ENCODE data around the gene DMD. TPM values are rescaled to one million over a fixed set of nuclear protein-coding genes. Genes with fewer than 3 reads are reported as not detected.

Gene DMD
- total and polyA plus RNA-seq, 2 donors (not counting 1 experiment from before 2014, with no cell fraction given), result 5.1 to 7.2 TPM

- Histone ChIP-seq H4K20me1 (ENCODE audit: control insufficient read depth, extremely low read depth, insufficient read depth, low read length) (no peaks in the 10 kb centered on the region), H3K36me3 (ENCODE audit: control insufficient read depth, insufficient read depth, low read length) (no peaks in the 10 kb centered on the region), H3K9me3 (ENCODE audit: control insufficient read depth, insufficient read depth, low read depth, low read length) (no peaks in the 10 kb centered on the region), H3K9ac (ENCODE audit: insufficient read depth, low read length) (no peak overlapping the region), H3K27me3 (ENCODE audit: control insufficient read depth, insufficient read depth, low read length) (no peaks in the 10 kb centered on the region), H3K4me2 (ENCODE audit: extremely low read depth, insufficient read depth, low read length) (no peak overlapping the region), H3K27ac (ENCODE audit: insufficient read depth, low read length) (no peak overlapping the region), H3K4me3 (replicated peaks in 1 of 4; ENCODE audit: control extremely low read depth in 1 of 4, insufficient read depth in 1 of 4, low read depth in 3 of 4, low read length in 4 of 4) (no peak overlapping the region), H3K4me1 (ENCODE audit: control insufficient read depth, extremely low read depth, insufficient read depth, low read length) (no peaks in the 10 kb centered on the region), H2AFZ (ENCODE audit: low read length) (no peak overlapping the region), H3K79me2 (ENCODE audit: control insufficient read depth, insufficient read depth, low read length) (no peaks in the 10 kb centered on the region)
- no peak for DNase-seq (ENCODE audit: low read depth in 2 of 2)
- TF ChIP-seq, protein P1, sequence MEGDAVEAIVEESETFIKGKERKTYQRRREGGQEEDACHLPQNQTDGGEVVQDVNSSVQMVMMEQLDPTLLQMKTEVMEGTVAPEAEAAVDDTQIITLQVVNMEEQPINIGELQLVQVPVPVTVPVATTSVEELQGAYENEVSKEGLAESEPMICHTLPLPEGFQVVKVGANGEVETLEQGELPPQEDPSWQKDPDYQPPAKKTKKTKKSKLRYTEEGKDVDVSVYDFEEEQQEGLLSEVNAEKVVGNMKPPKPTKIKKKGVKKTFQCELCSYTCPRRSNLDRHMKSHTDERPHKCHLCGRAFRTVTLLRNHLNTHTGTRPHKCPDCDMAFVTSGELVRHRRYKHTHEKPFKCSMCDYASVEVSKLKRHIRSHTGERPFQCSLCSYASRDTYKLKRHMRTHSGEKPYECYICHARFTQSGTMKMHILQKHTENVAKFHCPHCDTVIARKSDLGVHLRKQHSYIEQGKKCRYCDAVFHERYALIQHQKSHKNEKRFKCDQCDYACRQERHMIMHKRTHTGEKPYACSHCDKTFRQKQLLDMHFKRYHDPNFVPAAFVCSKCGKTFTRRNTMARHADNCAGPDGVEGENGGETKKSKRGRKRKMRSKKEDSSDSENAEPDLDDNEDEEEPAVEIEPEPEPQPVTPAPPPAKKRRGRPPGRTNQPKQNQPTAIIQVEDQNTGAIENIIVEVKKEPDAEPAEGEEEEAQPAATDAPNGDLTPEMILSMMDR (conservative IDR thresholded peaks at IDR 0.05 in 1 of 2, IDR thresholded peaks at IDR 0.05 in 1 of 2; ENCODE audit: low read depth in 1 of 2, low read length in 2 of 2), result no peak
- TF ChIP-seq EZH2 (IDR thresholded peaks at IDR 0.05; ENCODE audit: low read length, missing control alignments), result no peak
Observed at GRCh38 chrX:32598707-32599106, 612.6 kb downstream of the DMD start.

DNA sequence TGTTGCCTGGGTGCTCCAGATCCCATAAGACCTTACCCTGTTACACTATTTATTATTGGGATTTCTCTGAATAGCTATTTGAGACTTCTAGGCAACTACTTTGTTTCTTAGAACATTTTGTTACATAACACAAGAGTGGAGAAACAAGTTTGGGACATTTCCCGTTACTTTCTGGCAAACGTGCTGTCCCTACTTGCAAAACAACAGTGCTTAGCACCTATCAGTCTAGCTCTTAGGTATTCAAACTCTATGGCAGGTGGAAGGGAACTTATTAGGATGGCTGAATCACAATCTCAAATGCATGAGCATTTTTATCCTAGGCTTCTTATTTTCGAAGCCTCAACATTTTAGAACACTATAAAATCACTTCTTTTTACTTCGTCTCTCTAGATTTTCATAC, 613.6 kb downstream of the DMD start:
- H3K9me3 ChIP-seq (ENCODE audit: control insufficient read depth, insufficient read depth, low read depth, low read length), result no peaks in the 10 kb centered on the region
- no peaks in the 10 kb centered on the region for H3K36me3 ChIP-seq (ENCODE audit: control insufficient read depth, insufficient read depth, low read length)
- H3K4me3 ChIP-seq (replicated peaks in 1 of 4; ENCODE audit: control extremely low read depth in 1 of 4, insufficient read depth in 1 of 4, low read depth in 3 of 4, low read length in 4 of 4), result no peak overlapping the region
- H3K9ac ChIP-seq (ENCODE audit: insufficient read depth, low read length), result no peak overlapping the region
- H2AFZ ChIP-seq (ENCODE audit: low read length), result no peak overlapping the region
- H3K27me3 ChIP-seq (ENCODE audit: control insufficient read depth, insufficient read depth, low read length), result no peaks in the 10 kb centered on the region
- DNase-seq (ENCODE audit: low read depth in 2 of 2), result no peak
- H3K27ac ChIP-seq (ENCODE audit: insufficient read depth, low read length), result no peak overlapping the region
- TF ChIP-seq, protein P1 (conservative IDR thresholded peaks at IDR 0.05 in 1 of 2, IDR thresholded peaks at IDR 0.05 in 1 of 2; ENCODE audit: low read depth in 1 of 2, low read length in 2 of 2), result no peak
- TF ChIP-seq EZH2 (IDR thresholded peaks at IDR 0.05; ENCODE audit: low read length, missing control alignments), result no peak
- H3K4me2 ChIP-seq (ENCODE audit: extremely low read depth, insufficient read depth, low read length), result no peak overlapping the region
- H3K79me2 ChIP-seq (ENCODE audit: control insufficient read depth, insufficient read depth, low read length), result no peaks in the 10 kb centered on the region
- no peaks in the 10 kb centered on the region for H3K4me1 ChIP-seq (ENCODE audit: control insufficient read depth, extremely low read depth, insufficient read depth, low read length)
- H4K20me1 ChIP-seq (ENCODE audit: control insufficient read depth, extremely low read depth, insufficient read depth, low read length), result no peaks in the 10 kb centered on the region

DNA sequence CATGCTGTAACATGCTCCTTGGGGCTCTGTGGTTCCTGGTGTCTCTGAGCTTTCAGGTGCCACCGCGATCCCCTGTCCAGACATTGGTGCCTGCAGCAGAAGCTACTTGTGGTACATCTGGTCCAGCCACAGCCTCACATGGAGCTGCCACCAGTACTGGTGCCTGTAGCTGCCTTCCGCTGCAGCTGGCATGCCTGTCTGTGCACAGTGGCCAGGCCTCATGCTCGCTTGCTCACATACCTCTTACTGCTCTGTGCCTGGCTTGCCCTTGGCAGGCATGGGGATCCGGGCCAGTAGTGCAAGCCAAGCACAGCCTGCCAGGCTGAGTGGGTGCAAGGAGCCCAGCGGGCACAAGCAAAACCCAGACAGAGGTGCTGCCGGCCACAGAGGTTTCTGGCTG, 618.6 kb downstream of the DMD start:
- no peaks in the 10 kb centered on the region for H3K27me3 ChIP-seq (ENCODE audit: control insufficient read depth, insufficient read depth, low read length)
- no peak overlapping the region for H2AFZ ChIP-seq (ENCODE audit: low read length)
- no peaks in the 10 kb centered on the region for H3K79me2 ChIP-seq (ENCODE audit: control insufficient read depth, insufficient read depth, low read length)
- no peak overlapping the region for H3K4me3 ChIP-seq (replicated peaks in 1 of 4; ENCODE audit: control extremely low read depth in 1 of 4, insufficient read depth in 1 of 4, low read depth in 3 of 4, low read length in 4 of 4)
- no peak for DNase-seq (ENCODE audit: low read depth in 2 of 2)
- H4K20me1 ChIP-seq (ENCODE audit: control insufficient read depth, extremely low read depth, insufficient read depth, low read length), result no peaks in the 10 kb centered on the region
- no peaks in the 10 kb centered on the region for H3K36me3 ChIP-seq (ENCODE audit: control insufficient read depth, insufficient read depth, low read length)
- H3K4me2 ChIP-seq (ENCODE audit: extremely low read depth, insufficient read depth, low read length), result no peak overlapping the region
- TF ChIP-seq, protein P1 (conservative IDR thresholded peaks at IDR 0.05 in 1 of 2, IDR thresholded peaks at IDR 0.05 in 1 of 2; ENCODE audit: low read depth in 1 of 2, low read length in 2 of 2), result no peak
- TF ChIP-seq EZH2 (IDR thresholded peaks at IDR 0.05; ENCODE audit: low read length, missing control alignments), result no peak
- no peak overlapping the region for H3K9ac ChIP-seq (ENCODE audit: insufficient read depth, low read length)
- no peaks in the 10 kb centered on the region for H3K9me3 ChIP-seq (ENCODE audit: control insufficient read depth, insufficient read depth, low read depth, low read length)
- no peak overlapping the region for H3K27ac ChIP-seq (ENCODE audit: insufficient read depth, low read length)
- no peaks in the 10 kb centered on the region for H3K4me1 ChIP-seq (ENCODE audit: control insufficient read depth, extremely low read depth, insufficient read depth, low read length)
